ENCODE data around the gene HSD17B7. TPM values are rescaled to one million over a fixed set of nuclear protein-coding genes. Genes with fewer than 3 reads are reported as not detected.

HSD17B7 gene
- total and polyA plus RNA-seq, 10 of the 15 experiments (the other 5 are each of a cell fraction or from before 2014, with no cell fraction given) = 32.9 to 88.1 (median 36.3) TPM

DNA sequence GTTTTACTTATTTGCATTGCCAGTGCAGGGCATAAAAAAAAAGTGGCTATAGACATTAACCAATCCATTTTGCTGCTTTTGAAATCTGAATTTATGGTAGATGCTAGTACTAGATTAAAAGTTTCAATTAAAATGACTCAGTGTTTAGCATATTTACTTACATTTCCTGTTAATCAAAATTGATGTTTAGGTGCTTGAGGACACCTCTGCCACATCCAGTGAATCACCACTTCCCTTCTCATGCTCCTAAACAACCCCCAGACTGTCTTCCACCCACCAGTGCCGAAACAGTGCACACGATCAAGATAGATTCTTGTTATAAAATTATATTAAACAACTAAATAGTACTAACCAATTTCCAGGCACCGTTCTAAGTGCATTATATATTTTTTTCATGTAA lies 32.7 kb downstream of the HSD17B7 start:
- WGBS (ENCODE audit: insufficient coverage, insufficient replicate concordance, low lambda C conversion rate, missing lambda C conversion rate) = 98% methylated on average over 3 of the region's 3 CpGs
- Histone ChIP-seq H3K27ac (ENCODE audit: control insufficient read depth, insufficient read depth) (no peak overlapping the region), H3K9ac (ENCODE audit: control insufficient read depth, insufficient read depth, low read length) (no peak overlapping the region), H3K36me3 (ENCODE audit: control insufficient read depth in 2 of 2, insufficient read depth in 2 of 2, low read length in 1 of 2) (no peaks in the 10 kb centered on the region), H3K4me3 (no peak overlapping the region), H3K27me3 (replicated peaks in 1 of 2; ENCODE audit: control insufficient read depth in 2 of 2, insufficient read depth in 2 of 2, low read length in 1 of 2) (peaks cover 3 to 10% of the 10 kb centered on the region in 2 experiments; a peak in 1 of 4 replicates), H3K9me3 (replicated peaks; ENCODE audit: control insufficient read depth, insufficient read depth, low read length) (no peaks in the 10 kb centered on the region), H3K4me2 (ENCODE audit: control insufficient read depth, insufficient read depth) (no peak overlapping the region), H4K20me1 (ENCODE audit: control insufficient read depth, insufficient read depth) (no peaks in the 10 kb centered on the region), H3K79me2 (ENCODE audit: control insufficient read depth, insufficient read depth, low read length) (no peaks in the 10 kb centered on the region), H3K4me1 (ENCODE audit: control insufficient read depth, insufficient read depth, low read length) (no peaks in the 10 kb centered on the region), H2AFZ (ENCODE audit: control insufficient read depth, low read depth, low read length) (no peak overlapping the region)
- FAIRE-seq (no peak), ATAC-seq (no peak), DNase-seq (ENCODE audit: low read depth, low spot score) (no peak)
- ChIA-PET SMC1A (ENCODE audit: uncharacterized antibody, unreplicated experiment) (no interaction called here), POLR2A (no interaction called here), RAD21 (ENCODE audit: unreplicated experiment) (no interaction called here), CTCF (no interaction called here)
- in situ Hi-C loops (cut with MboI) = no loop called here
- intact Hi-C loops (cut with micrococcal nuclease; ENCODE audit: unreplicated experiment) = no loop called here
- no peak for TF ChIP-seq RUNX3 (IDR thresholded peaks at IDR 0.05; ENCODE audit: low read length)
- no peak for TF ChIP-seq POLR2AphosphoS2 (IDR thresholded peaks at IDR 0.05; ENCODE audit: low read depth, low read length)
- TF ChIP-seq BRCA1 (IDR thresholded peaks at IDR 0.05; ENCODE audit: low read depth, low read length) = no peak
- TF ChIP-seq, protein P1, sequence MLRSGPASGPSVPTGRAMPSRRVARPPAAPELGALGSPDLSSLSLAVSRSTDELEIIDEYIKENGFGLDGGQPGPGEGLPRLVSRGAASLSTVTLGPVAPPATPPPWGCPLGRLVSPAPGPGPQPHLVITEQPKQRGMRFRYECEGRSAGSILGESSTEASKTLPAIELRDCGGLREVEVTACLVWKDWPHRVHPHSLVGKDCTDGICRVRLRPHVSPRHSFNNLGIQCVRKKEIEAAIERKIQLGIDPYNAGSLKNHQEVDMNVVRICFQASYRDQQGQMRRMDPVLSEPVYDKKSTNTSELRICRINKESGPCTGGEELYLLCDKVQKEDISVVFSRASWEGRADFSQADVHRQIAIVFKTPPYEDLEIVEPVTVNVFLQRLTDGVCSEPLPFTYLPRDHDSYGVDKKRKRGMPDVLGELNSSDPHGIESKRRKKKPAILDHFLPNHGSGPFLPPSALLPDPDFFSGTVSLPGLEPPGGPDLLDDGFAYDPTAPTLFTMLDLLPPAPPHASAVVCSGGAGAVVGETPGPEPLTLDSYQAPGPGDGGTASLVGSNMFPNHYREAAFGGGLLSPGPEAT (IDR thresholded peaks at IDR 0.05; ENCODE audit: low read depth) = no peak
- TF ChIP-seq FOXM1 (IDR thresholded peaks at IDR 0.05; ENCODE audit: low read depth, low read length) = no peak
- TF ChIP-seq CBX5 (IDR thresholded peaks at IDR 0.05; ENCODE audit: low read depth) = no peak
- TF ChIP-seq PAX8 (IDR thresholded peaks at IDR 0.05) = no peak
- TF ChIP-seq, protein P2, sequence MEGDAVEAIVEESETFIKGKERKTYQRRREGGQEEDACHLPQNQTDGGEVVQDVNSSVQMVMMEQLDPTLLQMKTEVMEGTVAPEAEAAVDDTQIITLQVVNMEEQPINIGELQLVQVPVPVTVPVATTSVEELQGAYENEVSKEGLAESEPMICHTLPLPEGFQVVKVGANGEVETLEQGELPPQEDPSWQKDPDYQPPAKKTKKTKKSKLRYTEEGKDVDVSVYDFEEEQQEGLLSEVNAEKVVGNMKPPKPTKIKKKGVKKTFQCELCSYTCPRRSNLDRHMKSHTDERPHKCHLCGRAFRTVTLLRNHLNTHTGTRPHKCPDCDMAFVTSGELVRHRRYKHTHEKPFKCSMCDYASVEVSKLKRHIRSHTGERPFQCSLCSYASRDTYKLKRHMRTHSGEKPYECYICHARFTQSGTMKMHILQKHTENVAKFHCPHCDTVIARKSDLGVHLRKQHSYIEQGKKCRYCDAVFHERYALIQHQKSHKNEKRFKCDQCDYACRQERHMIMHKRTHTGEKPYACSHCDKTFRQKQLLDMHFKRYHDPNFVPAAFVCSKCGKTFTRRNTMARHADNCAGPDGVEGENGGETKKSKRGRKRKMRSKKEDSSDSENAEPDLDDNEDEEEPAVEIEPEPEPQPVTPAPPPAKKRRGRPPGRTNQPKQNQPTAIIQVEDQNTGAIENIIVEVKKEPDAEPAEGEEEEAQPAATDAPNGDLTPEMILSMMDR (IDR thresholded peaks at IDR 0.05 in 2 of 3, conservative IDR thresholded peaks at IDR 0.05 in 1 of 3; ENCODE audit: control insufficient read depth in 2 of 3, extremely low read depth in 1 of 3, insufficient read depth in 1 of 3, low read depth in 3 of 3, low read length in 3 of 3) = no peak
- TF ChIP-seq, protein P3, sequence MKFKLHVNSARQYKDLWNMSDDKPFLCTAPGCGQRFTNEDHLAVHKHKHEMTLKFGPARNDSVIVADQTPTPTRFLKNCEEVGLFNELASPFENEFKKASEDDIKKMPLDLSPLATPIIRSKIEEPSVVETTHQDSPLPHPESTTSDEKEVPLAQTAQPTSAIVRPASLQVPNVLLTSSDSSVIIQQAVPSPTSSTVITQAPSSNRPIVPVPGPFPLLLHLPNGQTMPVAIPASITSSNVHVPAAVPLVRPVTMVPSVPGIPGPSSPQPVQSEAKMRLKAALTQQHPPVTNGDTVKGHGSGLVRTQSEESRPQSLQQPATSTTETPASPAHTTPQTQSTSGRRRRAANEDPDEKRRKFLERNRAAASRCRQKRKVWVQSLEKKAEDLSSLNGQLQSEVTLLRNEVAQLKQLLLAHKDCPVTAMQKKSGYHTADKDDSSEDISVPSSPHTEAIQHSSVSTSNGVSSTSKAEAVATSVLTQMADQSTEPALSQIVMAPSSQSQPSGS (IDR thresholded peaks at IDR 0.05; ENCODE audit: low read length) = no peak
- TF ChIP-seq SREBF2 (IDR thresholded peaks at IDR 0.05; ENCODE audit: low read length) = no peak
- TF ChIP-seq EZH2 (IDR thresholded peaks at IDR 0.05; ENCODE audit: borderline replicate concordance, control insufficient read depth, low read depth, low read length) = no peak
- TF ChIP-seq RAD51 (IDR thresholded peaks at IDR 0.05) = no peak
- no TSS peak for BruUV-seq (replicated peaks)

Measured in GM12878 (cell line).